ENCODE measurements around the gene PAFAH1B2. TPM values are rescaled to one million over a fixed set of nuclear protein-coding genes. Genes with fewer than 3 reads are reported as not detected.

Gene PAFAH1B2
- total RNA-seq, 1 donor from 2014 or later, result 78.7 TPM

DNA sequence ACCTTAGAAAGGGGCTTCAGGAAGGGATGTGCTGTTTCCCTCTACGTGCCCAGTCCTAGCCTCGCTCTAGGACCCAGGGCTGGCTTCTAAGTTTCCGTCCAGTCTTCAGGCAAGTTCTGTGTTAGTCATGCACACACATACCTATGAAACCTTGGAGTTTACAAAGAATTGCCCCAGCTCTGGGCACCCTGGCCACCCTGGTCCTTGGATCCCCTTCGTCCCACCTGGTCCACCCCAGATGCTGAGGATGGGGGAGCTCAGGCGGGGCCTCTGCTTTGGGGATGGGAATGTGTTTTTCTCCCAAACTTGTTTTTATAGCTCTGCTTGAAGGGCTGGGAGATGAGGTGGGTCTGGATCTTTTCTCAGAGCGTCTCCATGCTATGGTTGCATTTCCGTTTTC, 52.9 kb downstream of the PAFAH1B2 start:
- ChIA-PET CTCF (interaction anchor here (3.1 kb wide), 1 partner anchor 17 kb away, joined by 13 read pairs; the partner anchor contains the start of gene SIDT2), POLR2A (interaction anchor here (0.8 to 2.0 kb wide), 4 partner anchors 16 to 24 kb away, joined by 3 to 11 read pairs (median 4); partner anchors contain the start of gene SIDT2)
- H3K4me3 Mint-ChIP-seq, result no peak overlapping the region
- no peaks in the 10 kb centered on the region for H3K27me3 Mint-ChIP-seq
- H3K9me3 Mint-ChIP-seq, result no peaks in the 10 kb centered on the region
- ATAC-seq (ENCODE audit: low read depth) (no peak), DNase-seq (no peak)
- intact Hi-C loops (cut with micrococcal nuclease), result loop anchor here (2.0 kb wide), 1 partner anchor 18 kb away; the partner anchor contains the start of gene SIDT2
- H3K4me1 Mint-ChIP-seq, result peaks cover 39% of the 10 kb centered on the region
- H3K36me3 Mint-ChIP-seq (ENCODE audit: low read depth), result peaks cover 58% of the 10 kb centered on the region
- TF ChIP-seq, protein P1, sequence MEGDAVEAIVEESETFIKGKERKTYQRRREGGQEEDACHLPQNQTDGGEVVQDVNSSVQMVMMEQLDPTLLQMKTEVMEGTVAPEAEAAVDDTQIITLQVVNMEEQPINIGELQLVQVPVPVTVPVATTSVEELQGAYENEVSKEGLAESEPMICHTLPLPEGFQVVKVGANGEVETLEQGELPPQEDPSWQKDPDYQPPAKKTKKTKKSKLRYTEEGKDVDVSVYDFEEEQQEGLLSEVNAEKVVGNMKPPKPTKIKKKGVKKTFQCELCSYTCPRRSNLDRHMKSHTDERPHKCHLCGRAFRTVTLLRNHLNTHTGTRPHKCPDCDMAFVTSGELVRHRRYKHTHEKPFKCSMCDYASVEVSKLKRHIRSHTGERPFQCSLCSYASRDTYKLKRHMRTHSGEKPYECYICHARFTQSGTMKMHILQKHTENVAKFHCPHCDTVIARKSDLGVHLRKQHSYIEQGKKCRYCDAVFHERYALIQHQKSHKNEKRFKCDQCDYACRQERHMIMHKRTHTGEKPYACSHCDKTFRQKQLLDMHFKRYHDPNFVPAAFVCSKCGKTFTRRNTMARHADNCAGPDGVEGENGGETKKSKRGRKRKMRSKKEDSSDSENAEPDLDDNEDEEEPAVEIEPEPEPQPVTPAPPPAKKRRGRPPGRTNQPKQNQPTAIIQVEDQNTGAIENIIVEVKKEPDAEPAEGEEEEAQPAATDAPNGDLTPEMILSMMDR (IDR thresholded peaks at IDR 0.05), result no peak
- H3K27ac Mint-ChIP-seq, result no peak overlapping the region

DNA sequence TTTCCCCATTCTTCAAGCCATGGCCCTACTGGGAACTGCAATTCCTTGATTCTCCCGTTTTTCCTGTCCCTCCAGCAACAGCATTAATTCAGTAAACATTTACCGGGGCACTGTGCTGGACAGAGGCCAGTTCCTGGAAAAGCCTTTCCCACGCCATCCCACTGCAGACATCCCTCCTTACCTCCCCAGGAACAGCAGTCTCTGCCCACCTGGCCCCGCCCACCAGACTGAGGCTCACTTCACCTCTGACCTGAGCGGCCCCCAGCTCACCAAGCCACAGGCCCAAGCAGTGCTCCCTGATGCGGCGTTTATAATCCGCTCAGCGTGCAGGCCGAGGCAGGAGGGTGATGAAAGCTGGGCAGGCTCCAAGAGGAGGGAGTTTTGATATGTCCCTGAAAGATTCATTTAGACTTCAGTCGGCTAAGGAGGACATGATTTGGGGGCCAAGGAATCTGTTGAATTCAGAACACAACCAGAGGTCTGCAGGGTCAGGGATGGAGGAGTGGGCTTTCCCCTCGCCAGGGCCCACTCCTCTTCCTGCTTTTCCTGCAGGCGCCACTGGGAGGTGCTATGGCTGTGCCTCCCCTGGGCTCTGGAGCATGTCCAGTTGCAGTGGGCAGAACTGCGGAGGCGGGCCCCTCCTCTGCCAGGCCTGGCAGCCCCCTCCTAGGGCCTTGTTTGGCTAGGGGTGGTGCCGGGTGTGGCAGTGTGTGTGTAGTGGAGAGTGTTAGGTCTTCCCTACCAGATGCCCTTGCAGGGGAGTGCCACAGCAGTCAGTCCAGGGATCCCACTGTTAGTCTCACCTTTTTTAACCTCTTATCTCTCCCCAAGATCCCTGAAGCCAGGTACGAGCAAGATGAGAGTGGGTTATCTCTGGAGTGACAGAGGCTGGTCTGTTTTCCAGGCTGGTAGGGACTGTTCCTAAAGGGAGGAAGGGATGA, 53.7 kb downstream of the PAFAH1B2 start:
- TF ChIP-seq, protein P1 (IDR thresholded peaks at IDR 0.05), result no peak
- H3K36me3 Mint-ChIP-seq (ENCODE audit: low read depth), result peaks cover 54% of the 10 kb centered on the region
- POLR2A ChIA-PET, result interaction anchor here (0.6 to 2.0 kb wide), 2 partner anchors 19 to 271 kb away, joined by 3 to 5 read pairs; partner anchors contain the start of gene SIDT2
- H3K4me3 Mint-ChIP-seq, result no peak overlapping the region
- intact Hi-C loops (cut with micrococcal nuclease), result loop anchor here (2.0 kb wide), 1 partner anchor 19 kb away; the partner anchor contains the start of gene SIDT2
- peaks cover 39% of the 10 kb centered on the region for H3K4me1 Mint-ChIP-seq
- ATAC-seq (ENCODE audit: low read depth) (no peak), DNase-seq (no peak)
- H3K27ac Mint-ChIP-seq, result peak overlapping the region; percentile 50
- CTCF ChIA-PET, result interaction anchor here (3.1 kb wide), 1 partner anchor 18 kb away, joined by 13 read pairs; the partner anchor contains the start of gene SIDT2
- H3K9me3 Mint-ChIP-seq, result no peaks in the 10 kb centered on the region
- no peaks in the 10 kb centered on the region for H3K27me3 Mint-ChIP-seq

DNA sequence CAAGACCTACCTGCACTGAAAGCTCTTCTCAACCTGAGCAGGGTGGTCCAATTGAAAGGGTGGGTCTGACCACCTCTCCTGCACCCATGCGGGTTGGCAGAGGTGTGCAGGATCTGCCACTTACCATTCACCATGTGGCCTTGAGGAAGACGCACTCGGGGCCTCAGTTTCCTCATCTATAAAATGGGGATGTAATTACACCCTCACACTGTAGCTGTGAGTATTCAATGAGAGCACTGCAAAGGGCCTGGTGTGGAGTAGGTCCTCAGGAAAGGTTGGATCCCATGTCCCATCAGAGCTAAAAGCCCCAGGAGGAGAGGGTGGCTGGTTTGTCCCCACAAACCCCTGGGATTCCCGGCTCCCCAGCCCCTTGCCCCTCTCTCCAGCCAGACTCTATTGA, 54.5 kb downstream of the PAFAH1B2 start:
- ChIA-PET CTCF (interaction anchor here (3.1 kb wide), 1 partner anchor 19 kb away, joined by 13 read pairs; the partner anchor contains the start of gene SIDT2), POLR2A (interaction anchor here (2.0 kb wide), 1 partner anchor 20 kb away, joined by 5 read pairs; the partner anchor contains the start of gene SIDT2)
- intact Hi-C loops (cut with micrococcal nuclease), result no loop called here
- Mint-ChIP-seq H3K27me3 (no peaks in the 10 kb centered on the region), H3K4me3 (no peak overlapping the region), H3K36me3 (ENCODE audit: low read depth) (peaks cover 55% of the 10 kb centered on the region), H3K27ac (no peak overlapping the region), H3K9me3 (no peaks in the 10 kb centered on the region), H3K4me1 (peaks cover 35% of the 10 kb centered on the region)
- TF ChIP-seq, protein P1 (IDR thresholded peaks at IDR 0.05), result no peak
- DNase-seq (no peak), ATAC-seq (ENCODE audit: low read depth) (no peak)

DNA sequence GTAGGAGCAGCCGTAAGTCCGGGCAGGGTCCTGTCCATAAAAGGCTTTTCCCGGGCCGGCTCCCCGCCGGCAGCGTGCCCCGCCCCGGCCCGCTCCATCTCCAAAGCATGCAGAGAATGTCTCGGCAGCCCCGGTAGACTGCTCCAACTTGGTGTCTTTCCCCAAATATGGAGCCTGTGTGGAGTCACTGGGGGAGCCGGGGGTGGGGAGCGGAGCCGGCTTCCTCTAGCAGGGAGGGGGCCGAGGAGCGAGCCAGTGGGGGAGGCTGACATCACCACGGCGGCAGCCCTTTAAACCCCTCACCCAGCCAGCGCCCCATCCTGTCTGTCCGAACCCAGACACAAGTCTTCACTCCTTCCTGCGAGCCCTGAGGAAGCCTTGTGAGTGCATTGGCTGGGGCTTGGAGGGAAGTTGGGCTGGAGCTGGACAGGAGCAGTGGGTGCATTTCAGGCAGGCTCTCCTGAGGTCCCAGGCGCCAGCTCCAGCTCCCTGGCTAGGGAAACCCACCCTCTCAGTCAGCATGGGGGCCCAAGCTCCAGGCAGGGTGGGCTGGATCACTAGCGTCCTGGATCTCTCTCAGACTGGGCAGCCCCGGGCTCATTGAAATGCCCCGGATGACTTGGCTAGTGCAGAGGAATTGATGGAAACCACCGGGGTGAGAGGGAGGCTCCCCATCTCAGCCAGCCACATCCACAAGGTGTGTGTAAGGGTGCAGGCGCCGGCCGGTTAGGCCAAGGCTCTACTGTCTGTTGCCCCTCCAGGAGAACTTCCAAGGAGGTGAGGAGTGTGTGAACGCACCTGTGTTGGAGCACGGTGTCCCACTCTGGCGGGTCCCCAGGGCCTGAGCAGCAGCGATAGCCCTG, 55.2 kb downstream of the PAFAH1B2 start, which contains the start of gene TAGLN:
TAGLN (plus strand) TSS at position 318 of the 863 bp plus-strand sequence. CDS start 3,644 bp downstream, outside the sequence.
- CTCF ChIA-PET, result no interaction called here
- H3K27me3 Mint-ChIP-seq, result no peaks in the 10 kb centered on the region
- H3K4me3 Mint-ChIP-seq, result no peak within 1 kb of the TSS
- peaks cover 35% of the 10 kb centered on the region for H3K4me1 Mint-ChIP-seq
- intact Hi-C loops (cut with micrococcal nuclease), result no loop called here
- POLR2A ChIA-PET, result interaction anchor here (0.7 kb wide), 1 partner anchor 852 kb away, joined by 3 read pairs; no protein-coding TSS in a partner anchor
- peak within 1 kb of the TSS; percentile 50 for H3K27ac Mint-ChIP-seq
- TF ChIP-seq, protein P1 (IDR thresholded peaks at IDR 0.05), result no peak
- DNase-seq (no peak), ATAC-seq (ENCODE audit: low read depth) (no peak)
- H3K9me3 Mint-ChIP-seq, result no peaks in the 10 kb centered on the region
- peaks cover 57% of the 10 kb centered on the region for H3K36me3 Mint-ChIP-seq (ENCODE audit: low read depth)

Measured in activated B cell treated with CpG ODN at 0.5 μM for 24 hours (primary cell).